Trophoblast cell (in vitro differentiated cells and primary cell): Measurements from ENCODE around the gene ZRANB3.

Source experiments
- DNase-seq, 2 donors: peaks; one replicate each; pipeline ENCODE4 v3.0.0-alpha.2; 2016
- H2AFZ ChIP-seq: 2 replicates; pipeline ENCODE4 v1.6.1; 2013; ENCODE audit warnings: low read length, moderate library complexity, mild to moderate bottlenecking; ENCODE audit not compliant: insufficient read depth, poor library complexity
- H2AK5ac ChIP-seq: 2 replicates; pipeline ENCODE4 v1.6.1; 2013; ENCODE audit warnings: mild to moderate bottlenecking, low read length
- H2BK120ac ChIP-seq: 2 replicates; pipeline ENCODE4 v1.6.1; 2013; ENCODE audit warnings: low read length, mild to moderate bottlenecking, moderate library complexity; ENCODE audit not compliant: insufficient read depth, poor library complexity
- H2BK12ac ChIP-seq: 2 replicates; pipeline ENCODE4 v1.6.1; 2013; ENCODE audit warnings: mild to moderate bottlenecking, low read length, moderate library complexity
- H2BK5ac ChIP-seq: 2 replicates; pipeline ENCODE4 v1.6.1; 2013; ENCODE audit warnings: low read length, low read depth, moderate library complexity, mild to moderate bottlenecking; ENCODE audit not compliant: poor library complexity
- H3K14ac ChIP-seq: 2 replicates; pipeline ENCODE4 v1.6.1; 2013; ENCODE audit warnings: mild to moderate bottlenecking, low read length
- H3K18ac ChIP-seq: 2 replicates; pipeline ENCODE4 v1.6.1; 2013; ENCODE audit warnings: mild to moderate bottlenecking, low read length
- H3K23ac ChIP-seq: 2 replicates; pipeline ENCODE4 v1.6.1; 2013; ENCODE audit warnings: low read length
- H3K27ac ChIP-seq: 2 replicates; pipeline ENCODE4 v1.5.1; 2013; ENCODE audit warnings: low read depth, mild to moderate bottlenecking, inconsistent platforms, low read length, moderate library complexity
- H3K27me3 ChIP-seq: 2 replicates; pipeline ENCODE4 v1.6.1; 2013; ENCODE audit warnings: inconsistent platforms, mild to moderate bottlenecking, low read length, moderate library complexity; ENCODE audit not compliant: insufficient read depth
- H3K36me3 ChIP-seq, 2 experiments: 1 replicate in 1 of 2; 2 replicates in 1 of 2; pipeline ENCODE4 v1.6.1; 2013; ENCODE audit warnings: low read length in 2 of 2, mild to moderate bottlenecking in 2 of 2, moderate library complexity in 1 of 2; ENCODE audit not compliant: insufficient read depth in 2 of 2, control insufficient read depth in 1 of 2
- H3K4ac ChIP-seq: 2 replicates; pipeline ENCODE4 v1.6.1; 2013; ENCODE audit warnings: low read depth, mild to moderate bottlenecking, low read length, moderate library complexity
- H3K4me1 ChIP-seq, 2 experiments: 1 replicate in 1 of 2; 2 replicates in 1 of 2; pipeline ENCODE4 v1.6.1; 2013; ENCODE audit warnings: low read length in 2 of 2, mild to moderate bottlenecking in 2 of 2, moderate library complexity in 1 of 2; ENCODE audit not compliant: insufficient read depth in 2 of 2, control insufficient read depth in 1 of 2
- H3K4me2 ChIP-seq: 2 replicates; pipeline ENCODE4 v1.6.1; 2013; ENCODE audit warnings: inconsistent platforms, mild to moderate bottlenecking, low read length, moderate library complexity
- H3K4me3 ChIP-seq: 2 replicates; pipeline ENCODE4 v1.5.1; 2013; ENCODE audit warnings: mild to moderate bottlenecking, low read depth, low read length, inconsistent platforms
- H3K79me1 ChIP-seq: one replicate; pipeline ENCODE4 v1.6.1; 2013; ENCODE audit warnings: low read length
- H3K79me2 ChIP-seq: 2 replicates; pipeline ENCODE4 v1.6.1; 2013; ENCODE audit warnings: low read length, mild to moderate bottlenecking; ENCODE audit not compliant: control insufficient read depth, insufficient read depth, poor library complexity
- H3K9ac ChIP-seq: 2 replicates; pipeline ENCODE4 v1.6.1; 2013; ENCODE audit warnings: mild to moderate bottlenecking, low read length
- H3K9me3 ChIP-seq: 2 replicates; pipeline ENCODE4 v1.6.1; 2013; ENCODE audit warnings: low read depth, mild to moderate bottlenecking, control low read depth, inconsistent platforms, low read length; ENCODE audit not compliant: insufficient read depth
- H4K12ac ChIP-seq: 2 replicates; pipeline ENCODE4 v1.6.1; 2013; ENCODE audit warnings: low read depth, mild to moderate bottlenecking, low read length, moderate library complexity
- H4K8ac ChIP-seq: 2 replicates; pipeline ENCODE4 v1.6.1; 2013; ENCODE audit warnings: low read depth, mild to moderate bottlenecking, low read length, moderate library complexity
- H4K91ac ChIP-seq: one replicate; pipeline ENCODE4 v1.6.1; 2013; ENCODE audit warnings: low read depth, mild to moderate bottlenecking, low read length, moderate library complexity
- WGBS: extraction: QIAGEN DNeasy Blood & Tissue Kit; methylation state at CpG from one replicate; pipeline ENCODE4 v1.1.7; 2013; ENCODE audit warnings: missing lambda C conversion rate; ENCODE audit not compliant: insufficient read length, insufficient coverage; ENCODE audit errors: extremely low coverage; 5-methylcytosine and 5-hydroxymethylcytosine counted together

Gene ZRANB3

DNA sequence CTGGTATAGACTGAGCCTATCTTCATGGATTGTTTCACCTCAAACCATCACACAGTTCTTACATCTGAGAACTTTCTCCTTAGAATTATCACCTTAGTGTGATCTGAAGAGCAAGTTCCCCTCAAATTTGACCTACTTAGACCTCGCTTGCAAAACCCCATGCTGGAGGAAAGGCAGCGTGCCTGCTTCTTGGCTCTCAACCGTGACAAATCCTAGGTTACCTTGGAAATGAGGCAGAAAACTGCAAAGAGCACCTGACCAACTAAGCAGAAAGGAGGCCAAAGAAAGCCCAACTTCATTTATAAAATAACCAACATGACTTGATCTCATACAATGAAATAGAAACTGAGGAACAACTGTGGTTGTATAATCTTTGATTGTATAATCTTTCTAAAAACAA, 332.5 kb downstream of the ZRANB3 start:
- Histone ChIP-seq H3K79me2 (no peaks in the 10 kb centered on the region), H3K9ac (no peak overlapping the region), H2AK5ac (no peak overlapping the region), H4K8ac (no peak overlapping the region), H4K91ac (no peak overlapping the region), H3K4me2 (no peak overlapping the region), H3K79me1 (no peaks in the 10 kb centered on the region), H3K27ac (no peak overlapping the region), H2BK120ac (no peak overlapping the region), H3K23ac (no peak overlapping the region), H3K18ac (no peak overlapping the region), H3K27me3 (no peaks in the 10 kb centered on the region), H3K14ac (no peak overlapping the region), H3K9me3 (no peaks in the 10 kb centered on the region), H4K12ac (no peak overlapping the region), H3K4me1 (no peaks in the 10 kb centered on the region), H2AFZ (no peak overlapping the region), H2BK12ac (no peak overlapping the region), H3K4me3 (no peak overlapping the region), H2BK5ac (no peak overlapping the region), H3K4ac (no peak overlapping the region), H3K36me3 (no peaks in the 10 kb centered on the region)
- no peak for DNase-seq
- no CpG with 5 or more reads among the region's 3 CpGs for WGBS

DNA sequence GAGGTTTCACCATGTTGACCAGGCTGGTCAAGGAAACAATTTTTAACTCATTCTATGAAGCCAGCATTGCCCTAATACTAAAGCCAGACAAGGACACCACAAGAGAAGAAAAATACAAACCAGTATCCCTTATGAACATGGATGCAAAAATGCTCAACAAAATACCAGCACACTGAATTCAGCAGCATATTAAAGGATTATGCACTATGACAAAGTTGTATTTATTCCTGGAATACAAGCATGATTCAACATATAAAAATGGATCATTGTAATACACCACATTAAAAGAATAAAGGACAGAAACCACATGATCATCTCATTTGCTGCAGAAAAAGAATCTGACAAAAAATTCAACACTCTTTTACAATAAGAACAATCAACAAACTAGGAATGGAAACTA, 340.2 kb downstream of the ZRANB3 start:
- H3K27me3 ChIP-seq, result no peaks in the 10 kb centered on the region
- no peak overlapping the region for H3K4me2 ChIP-seq
- no peak overlapping the region for H2AFZ ChIP-seq
- H2AK5ac ChIP-seq, result no peak overlapping the region
- H2BK5ac ChIP-seq, result no peak overlapping the region
- no peak overlapping the region for H3K27ac ChIP-seq
- no peak overlapping the region for H4K12ac ChIP-seq
- H3K4ac ChIP-seq, result no peak overlapping the region
- no peaks in the 10 kb centered on the region for H3K79me2 ChIP-seq
- no peak overlapping the region for H3K23ac ChIP-seq
- DNase-seq, result no peak
- H4K91ac ChIP-seq, result no peak overlapping the region
- H4K8ac ChIP-seq, result no peak overlapping the region
- H3K4me1 ChIP-seq, result no peaks in the 10 kb centered on the region
- H3K14ac ChIP-seq, result no peak overlapping the region
- H3K9me3 ChIP-seq, result no peaks in the 10 kb centered on the region
- no peak overlapping the region for H2BK12ac ChIP-seq
- no peaks in the 10 kb centered on the region for H3K79me1 ChIP-seq
- no peak overlapping the region for H3K4me3 ChIP-seq
- no peak overlapping the region for H3K18ac ChIP-seq
- peaks cover 0 to 2% of the 10 kb centered on the region in 2 experiments for H3K36me3 ChIP-seq
- H3K9ac ChIP-seq, result no peak overlapping the region
- no peak overlapping the region for H2BK120ac ChIP-seq

DNA sequence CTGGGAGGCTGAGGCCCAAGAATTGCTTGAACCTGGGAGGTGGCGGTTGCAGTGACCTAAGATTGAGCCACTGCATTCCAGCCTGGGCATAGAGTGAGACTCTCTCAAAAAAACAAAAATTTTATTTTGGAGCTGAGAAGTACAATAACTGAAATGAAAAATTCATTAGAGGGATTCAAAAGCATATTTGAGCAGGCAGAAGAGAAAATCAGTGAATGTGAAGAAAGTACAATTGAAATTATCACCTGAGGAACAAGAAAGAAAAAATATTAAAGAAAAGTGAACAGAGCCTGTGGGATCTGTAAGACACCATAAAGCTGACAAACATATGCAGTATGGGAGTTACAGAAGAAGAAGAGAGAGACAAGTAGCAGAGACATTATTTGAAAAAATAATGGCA, 341.9 kb downstream of the ZRANB3 start:
- H4K8ac ChIP-seq, result no peak overlapping the region
- no peak overlapping the region for H2BK120ac ChIP-seq
- H3K23ac ChIP-seq, result no peak overlapping the region
- no peak overlapping the region for H3K14ac ChIP-seq
- H3K4me1 ChIP-seq, result no peaks in the 10 kb centered on the region
- H3K9me3 ChIP-seq, result no peaks in the 10 kb centered on the region
- no peak overlapping the region for H2AK5ac ChIP-seq
- H4K12ac ChIP-seq, result no peak overlapping the region
- no peaks in the 10 kb centered on the region for H3K27me3 ChIP-seq
- no peak overlapping the region for H3K4me3 ChIP-seq
- no peak overlapping the region for H2BK12ac ChIP-seq
- no CpG with 5 or more reads among the region's 1 CpG for WGBS
- no peak overlapping the region for H3K4ac ChIP-seq
- H3K79me1 ChIP-seq, result no peaks in the 10 kb centered on the region
- H3K79me2 ChIP-seq, result no peaks in the 10 kb centered on the region
- H2AFZ ChIP-seq, result no peak overlapping the region
- DNase-seq, result no peak
- no peak overlapping the region for H4K91ac ChIP-seq
- H3K9ac ChIP-seq, result no peak overlapping the region
- no peak overlapping the region for H3K18ac ChIP-seq
- H2BK5ac ChIP-seq, result no peak overlapping the region
- H3K36me3 ChIP-seq, result peaks cover 0 to 2% of the 10 kb centered on the region in 2 experiments
- H3K4me2 ChIP-seq, result no peak overlapping the region
- H3K27ac ChIP-seq, result no peak overlapping the region

GRCh38 chr2:135187270-135187669, 343.7 kb downstream of the ZRANB3 start:
- Histone ChIP-seq H4K8ac (no peak overlapping the region), H2AFZ (no peak overlapping the region), H3K27me3 (no peaks in the 10 kb centered on the region), H2AK5ac (no peak overlapping the region), H4K91ac (no peak overlapping the region), H2BK5ac (no peak overlapping the region), H3K4ac (no peak overlapping the region), H4K12ac (no peak overlapping the region), H3K9ac (no peak overlapping the region), H2BK120ac (no peak overlapping the region), H3K4me1 (no peaks in the 10 kb centered on the region), H3K4me2 (no peak overlapping the region), H3K4me3 (no peak overlapping the region), H3K27ac (no peak overlapping the region), H3K79me2 (no peaks in the 10 kb centered on the region), H2BK12ac (no peak overlapping the region), H3K9me3 (no peaks in the 10 kb centered on the region), H3K23ac (no peak overlapping the region), H3K14ac (no peak overlapping the region), H3K36me3 (peaks cover 0 to 2% of the 10 kb centered on the region in 2 experiments), H3K79me1 (no peaks in the 10 kb centered on the region), H3K18ac (no peak overlapping the region)
- DNase-seq, result no peak
- no CpG with 5 or more reads among the region's 3 CpGs for WGBS
